Measurements from ENCODE around the gene RHOBTB1.
"Not testable (repeated sequence)": the region's sequence is repeated elsewhere in the genome, so short reads cannot be mapped to it uniquely, and the experiment has no call there.

RHOBTB1 gene, protein sequence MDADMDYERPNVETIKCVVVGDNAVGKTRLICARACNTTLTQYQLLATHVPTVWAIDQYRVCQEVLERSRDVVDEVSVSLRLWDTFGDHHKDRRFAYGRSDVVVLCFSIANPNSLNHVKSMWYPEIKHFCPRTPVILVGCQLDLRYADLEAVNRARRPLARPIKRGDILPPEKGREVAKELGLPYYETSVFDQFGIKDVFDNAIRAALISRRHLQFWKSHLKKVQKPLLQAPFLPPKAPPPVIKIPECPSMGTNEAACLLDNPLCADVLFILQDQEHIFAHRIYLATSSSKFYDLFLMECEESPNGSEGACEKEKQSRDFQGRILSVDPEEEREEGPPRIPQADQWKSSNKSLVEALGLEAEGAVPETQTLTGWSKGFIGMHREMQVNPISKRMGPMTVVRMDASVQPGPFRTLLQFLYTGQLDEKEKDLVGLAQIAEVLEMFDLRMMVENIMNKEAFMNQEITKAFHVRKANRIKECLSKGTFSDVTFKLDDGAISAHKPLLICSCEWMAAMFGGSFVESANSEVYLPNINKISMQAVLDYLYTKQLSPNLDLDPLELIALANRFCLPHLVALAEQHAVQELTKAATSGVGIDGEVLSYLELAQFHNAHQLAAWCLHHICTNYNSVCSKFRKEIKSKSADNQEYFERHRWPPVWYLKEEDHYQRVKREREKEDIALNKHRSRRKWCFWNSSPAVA

DNA sequence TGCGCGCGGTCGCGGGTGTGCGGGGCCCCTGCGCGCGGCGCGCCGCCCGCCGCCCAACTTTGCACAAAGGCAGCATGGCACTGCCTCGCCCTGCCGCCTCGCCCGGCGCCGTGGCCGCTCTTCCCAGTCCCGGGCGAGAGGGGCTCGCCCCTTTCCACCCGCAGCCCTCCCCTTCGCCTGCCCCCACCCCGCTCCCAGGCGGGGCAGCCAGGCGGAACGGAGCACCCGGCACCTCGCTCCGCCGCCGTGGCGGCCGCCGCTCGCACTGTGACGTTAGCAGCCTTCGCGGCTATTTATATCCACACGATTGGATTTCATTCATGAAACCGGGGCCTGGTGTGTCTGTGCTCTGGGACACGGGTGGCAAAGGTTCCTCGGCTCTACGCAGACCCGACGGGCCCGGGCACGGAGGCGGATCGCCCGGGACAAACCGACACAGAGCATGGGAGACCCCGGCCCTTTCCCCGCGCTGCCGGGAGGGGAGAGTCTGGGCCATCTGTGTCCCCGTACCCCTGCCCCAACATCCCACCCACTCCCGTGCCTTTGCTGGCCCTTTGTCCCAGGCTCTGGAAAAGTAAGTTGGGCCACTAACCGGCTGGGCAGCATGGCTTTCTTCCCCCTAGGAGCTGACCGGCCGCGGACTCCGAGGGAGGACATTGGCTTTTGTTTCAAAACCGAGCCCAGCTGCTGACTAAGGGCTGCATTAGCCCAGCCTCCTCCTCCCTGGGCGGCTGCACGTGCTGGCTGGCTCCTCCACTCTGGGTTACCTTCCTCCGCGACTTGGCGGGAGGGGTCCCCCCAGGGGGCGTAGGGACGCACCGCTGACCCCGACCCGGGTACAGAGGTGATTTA, at the start of gene RHOBTB1:
Gene RHOBTB1, minus strand, starts transcription at position 128 of the 852 bp plus-strand sequence. CDS start 32,643 bp downstream, outside the sequence.
- no peak for DNase-seq (ENCODE audit: low read depth in 2 of 2)

DNA sequence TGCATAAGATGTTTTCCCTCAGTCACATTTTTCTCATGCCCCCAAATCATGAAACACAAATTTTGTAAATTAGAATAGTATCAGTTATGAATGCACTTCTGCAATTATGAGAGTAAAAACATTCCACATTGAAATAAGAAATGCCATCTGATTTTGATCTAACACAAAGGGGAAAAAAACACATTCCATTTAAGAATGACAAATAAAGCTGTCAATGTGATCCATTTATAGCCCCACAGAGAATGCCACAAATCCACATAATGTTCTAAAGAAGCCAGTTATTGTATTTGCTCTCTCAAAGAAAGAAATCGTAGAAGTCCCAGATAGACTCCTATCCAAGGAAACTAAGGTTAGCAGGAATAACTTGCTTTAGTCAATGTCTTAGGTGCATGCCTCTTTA, 48.7 kb upstream of the RHOBTB1 start:
- DNase-seq (ENCODE audit: low read depth in 2 of 2): no peak

DNA sequence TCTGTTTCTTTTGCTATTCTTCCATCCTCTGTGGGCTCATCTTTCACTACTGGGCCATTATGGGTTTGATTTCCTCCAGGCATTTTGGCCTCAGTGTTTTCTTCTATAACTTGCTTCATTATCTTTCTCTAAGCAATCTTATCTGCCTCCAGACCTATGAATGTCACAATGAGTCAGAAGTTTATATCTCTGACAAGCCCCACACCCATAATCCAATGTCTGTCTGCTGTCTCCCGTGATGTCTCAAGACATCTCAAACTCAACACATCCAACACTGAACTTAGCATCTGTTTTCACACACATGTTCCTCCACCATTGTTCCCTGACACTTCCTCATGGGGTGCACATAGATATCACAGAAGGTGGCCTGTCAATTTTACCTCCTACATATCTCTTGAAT, 46.7 kb upstream of the RHOBTB1 start:
- DNase-seq (ENCODE audit: low read depth in 2 of 2): no peak

DNA sequence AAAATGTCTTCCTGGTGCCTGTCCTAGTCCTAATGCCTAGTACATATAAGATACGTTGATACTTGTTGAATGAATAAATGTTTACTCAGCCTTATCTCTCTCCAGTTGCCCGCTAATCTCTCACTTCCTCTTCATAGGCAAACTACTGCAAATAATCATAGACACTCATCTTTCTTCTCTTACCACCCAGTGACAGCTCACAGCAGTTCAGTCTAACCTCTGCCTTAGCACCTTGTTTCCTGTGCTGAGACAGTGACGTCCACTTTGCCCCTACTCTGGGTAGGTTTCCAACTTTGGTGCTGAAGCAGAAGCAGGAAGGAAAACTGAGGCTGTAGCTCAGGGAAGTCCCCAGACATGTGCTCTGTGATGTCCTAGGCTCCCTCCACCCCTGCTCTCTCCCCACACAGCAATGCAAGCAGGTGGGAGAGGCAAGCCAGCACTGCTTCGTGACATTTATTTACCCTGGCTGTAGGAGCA, 45.5 kb upstream of the RHOBTB1 start:
- DNase-seq (ENCODE audit: low read depth in 2 of 2): no peak

DNA sequence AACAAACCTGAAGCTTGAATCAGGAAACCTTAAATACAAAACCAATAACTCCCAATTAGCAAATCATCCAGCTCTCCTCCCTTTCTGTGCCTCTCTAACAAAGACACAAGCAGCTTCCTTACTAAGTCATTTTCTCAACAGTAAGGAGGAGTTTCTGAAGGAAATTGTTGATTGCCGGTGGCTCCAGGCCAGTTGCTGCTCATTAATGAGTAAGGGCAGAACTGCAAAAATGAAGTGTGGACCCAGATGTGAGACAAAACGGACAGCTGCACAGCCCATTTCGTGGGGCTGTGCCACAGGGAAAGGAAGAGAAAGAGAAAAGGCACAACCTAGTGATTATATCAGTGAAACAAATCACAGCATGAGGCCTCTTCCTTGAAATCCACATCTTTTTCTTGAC, 42.8 kb upstream of the RHOBTB1 start:
- DNase-seq (ENCODE audit: low read depth in 2 of 2): no peak

DNA sequence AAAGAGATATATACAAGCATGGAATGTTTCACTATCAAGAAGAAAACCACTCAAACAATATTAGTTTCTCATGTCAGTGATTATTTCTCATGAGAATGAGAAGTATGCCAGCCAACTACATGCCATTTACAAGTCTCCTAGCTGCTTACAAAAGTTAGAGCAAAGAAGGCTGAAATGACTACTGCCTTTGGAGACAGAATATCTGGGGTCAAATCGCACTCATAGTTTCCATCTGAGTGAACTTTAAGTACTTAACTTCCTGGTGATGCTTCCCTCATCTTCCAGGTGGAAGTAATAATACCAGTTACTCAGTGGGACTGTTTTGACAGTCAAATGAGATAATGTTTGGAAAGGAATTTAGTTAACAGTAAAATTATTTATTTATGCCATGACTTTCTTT, 42.0 kb upstream of the RHOBTB1 start:
- no peak for DNase-seq (ENCODE audit: low read depth in 2 of 2)

DNA sequence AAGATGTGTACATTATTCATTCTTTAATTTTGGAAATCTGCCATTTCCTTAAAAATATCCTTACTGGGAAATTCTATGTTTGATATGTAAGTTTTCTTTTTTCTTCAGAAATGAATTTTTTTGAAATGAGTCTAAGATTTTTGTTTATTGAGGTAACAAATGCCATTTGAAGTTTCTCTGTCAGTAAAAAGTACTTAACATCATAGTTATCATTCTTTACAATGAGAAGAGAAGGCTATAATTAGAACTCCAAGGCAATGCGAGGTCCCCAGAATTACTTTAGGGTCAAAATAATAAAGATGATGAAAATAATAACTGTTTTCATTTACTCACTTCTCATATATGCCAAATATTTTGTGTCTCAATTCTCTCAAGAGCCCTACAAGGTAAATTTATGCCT, 37.0 kb upstream of the RHOBTB1 start:
- no peak for DNase-seq (ENCODE audit: low read depth in 2 of 2)

DNA sequence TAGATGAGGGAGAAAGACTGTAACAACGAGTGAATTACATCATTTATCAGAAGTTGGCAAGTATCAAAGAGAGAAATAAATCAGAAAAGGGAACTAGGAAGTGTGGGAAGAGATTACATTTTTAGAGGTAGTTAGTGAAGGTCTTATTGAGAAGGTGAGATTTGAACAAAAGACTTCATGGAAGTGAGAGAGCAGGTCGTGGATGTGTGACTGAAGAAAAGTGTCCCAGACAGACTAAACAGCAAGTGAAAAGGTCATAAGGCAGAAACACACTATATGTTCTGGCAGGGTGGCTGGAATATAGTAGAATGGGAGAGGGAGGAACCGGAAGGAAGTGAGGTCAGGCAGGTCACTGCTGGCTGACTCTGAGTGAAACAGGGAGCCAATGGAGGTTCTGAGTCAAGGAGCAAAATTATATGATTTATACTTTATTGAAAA, 35.7 kb upstream of the RHOBTB1 start:
- no peak for DNase-seq (ENCODE audit: low read depth in 2 of 2)

DNA sequence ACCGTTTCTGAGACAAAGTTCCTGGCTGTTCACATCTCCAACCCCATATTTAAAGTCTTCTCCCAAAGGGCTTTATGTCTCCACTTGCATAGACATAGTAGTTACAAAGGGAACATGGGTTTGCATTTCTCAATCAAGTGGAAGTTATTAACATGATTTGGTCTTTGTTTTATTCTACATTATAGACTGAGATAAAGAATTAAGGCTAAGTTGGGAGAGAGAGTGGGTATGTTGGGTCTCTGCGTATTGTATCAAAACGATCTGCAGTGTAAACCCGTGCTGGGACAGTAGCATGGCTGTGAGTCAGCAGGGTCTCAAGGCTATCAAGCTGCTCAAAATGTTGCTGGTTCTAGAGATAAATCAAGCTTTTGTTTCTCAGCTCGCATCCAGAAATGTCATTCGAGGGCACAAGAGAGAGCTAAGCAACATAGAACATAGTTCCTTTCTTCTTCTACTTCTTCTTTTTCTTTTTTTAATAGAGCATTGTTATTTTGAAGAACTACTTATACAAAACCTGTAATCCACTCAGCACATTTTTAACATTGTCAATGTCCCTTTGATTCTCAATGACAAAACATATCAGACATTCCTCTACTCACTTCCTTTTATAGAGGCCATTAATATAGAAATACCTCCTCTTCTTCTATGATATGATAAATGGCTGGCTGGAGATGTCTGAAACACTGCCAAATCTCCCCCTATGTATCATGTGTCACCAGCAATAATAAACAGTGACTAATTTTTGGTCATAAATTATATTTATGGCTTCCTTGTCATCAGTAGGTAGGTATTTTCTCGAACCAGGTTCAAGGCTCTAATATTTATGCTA, 34.5 kb upstream of the RHOBTB1 start:
- no peak for DNase-seq (ENCODE audit: low read depth in 2 of 2)

DNA sequence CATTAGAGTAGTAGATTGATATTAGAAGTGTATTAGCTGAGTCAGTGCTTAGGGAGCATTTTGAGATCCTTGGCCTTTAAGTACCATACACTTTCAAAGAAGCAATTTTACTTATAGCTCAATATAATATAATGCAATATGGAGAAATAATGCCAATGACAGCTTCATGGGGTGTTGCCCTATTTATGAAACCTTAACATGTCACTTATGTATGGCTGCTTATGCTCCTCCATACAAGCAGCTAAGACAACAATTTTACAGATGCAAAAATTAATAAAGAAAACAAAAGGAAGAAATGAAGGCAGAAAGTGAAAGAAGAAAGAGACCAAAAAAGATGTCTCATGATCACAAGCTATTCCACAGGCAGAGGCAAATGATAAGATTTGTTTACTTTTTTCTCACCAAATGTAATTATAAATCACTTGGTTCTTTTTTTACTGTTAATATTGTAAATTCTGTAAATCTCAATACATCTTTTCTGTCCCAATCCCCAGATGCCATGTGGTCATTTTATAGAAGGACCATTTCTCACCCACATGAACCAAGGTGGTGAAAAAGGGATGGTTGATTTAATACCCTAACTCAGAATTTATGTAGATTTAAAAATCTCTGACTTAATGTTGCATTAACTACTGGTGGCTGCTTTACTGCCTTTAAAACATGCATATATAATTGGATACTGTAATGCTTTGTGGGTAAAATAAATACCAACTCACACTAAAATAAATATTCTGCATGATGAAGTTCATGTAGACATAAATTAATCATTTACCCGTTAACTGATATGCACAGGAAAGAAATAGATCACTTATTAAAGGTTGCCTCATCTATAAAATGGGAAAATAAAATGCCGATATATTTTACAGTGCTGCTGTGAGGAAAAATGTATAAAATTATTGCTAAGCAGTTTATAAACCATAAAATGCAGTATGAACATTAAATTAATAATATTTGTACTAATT, 33.5 kb upstream of the RHOBTB1 start:
- DNase-seq (ENCODE audit: low read depth in 2 of 2): no peak

DNA sequence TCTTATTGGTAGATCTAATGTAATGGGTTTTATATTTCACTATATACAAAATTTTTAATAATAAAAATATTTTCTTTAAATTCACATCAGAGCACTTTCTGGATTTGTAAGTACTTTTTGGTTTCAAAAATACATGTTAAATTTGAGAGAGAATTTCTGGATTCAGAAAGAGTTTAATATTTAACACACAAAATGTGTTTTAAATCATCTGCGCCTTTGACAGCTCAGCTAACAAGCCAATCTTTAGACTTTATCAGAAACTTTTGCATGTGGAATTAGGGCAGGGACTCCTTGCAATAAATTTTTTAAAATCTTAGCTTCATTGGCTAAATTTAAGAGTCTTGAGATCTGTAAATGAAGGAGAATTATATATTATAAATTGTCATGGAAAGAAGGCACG, 32.7 kb upstream of the RHOBTB1 start:
- DNase-seq (ENCODE audit: low read depth in 2 of 2): no peak

DNA sequence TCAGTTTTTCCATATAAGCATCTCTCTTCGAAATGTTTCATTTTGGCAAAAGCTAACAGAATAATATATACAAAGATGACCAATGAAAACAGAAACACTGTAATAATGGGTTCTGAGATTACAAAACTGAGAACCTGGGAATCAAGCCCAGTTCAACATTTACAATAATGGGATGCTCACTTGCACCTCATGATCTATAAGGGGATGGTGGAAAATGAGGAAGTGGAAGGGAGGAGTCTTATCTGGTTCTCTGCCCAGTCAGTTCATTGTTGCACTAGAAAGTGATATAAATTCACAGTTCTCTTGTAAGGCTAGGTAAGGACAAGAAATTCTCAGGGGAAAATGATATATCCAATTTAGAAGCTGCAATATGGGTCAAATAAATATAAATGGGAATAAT, 31.7 kb upstream of the RHOBTB1 start:
- DNase-seq (ENCODE audit: low read depth in 2 of 2): no peak

DNA sequence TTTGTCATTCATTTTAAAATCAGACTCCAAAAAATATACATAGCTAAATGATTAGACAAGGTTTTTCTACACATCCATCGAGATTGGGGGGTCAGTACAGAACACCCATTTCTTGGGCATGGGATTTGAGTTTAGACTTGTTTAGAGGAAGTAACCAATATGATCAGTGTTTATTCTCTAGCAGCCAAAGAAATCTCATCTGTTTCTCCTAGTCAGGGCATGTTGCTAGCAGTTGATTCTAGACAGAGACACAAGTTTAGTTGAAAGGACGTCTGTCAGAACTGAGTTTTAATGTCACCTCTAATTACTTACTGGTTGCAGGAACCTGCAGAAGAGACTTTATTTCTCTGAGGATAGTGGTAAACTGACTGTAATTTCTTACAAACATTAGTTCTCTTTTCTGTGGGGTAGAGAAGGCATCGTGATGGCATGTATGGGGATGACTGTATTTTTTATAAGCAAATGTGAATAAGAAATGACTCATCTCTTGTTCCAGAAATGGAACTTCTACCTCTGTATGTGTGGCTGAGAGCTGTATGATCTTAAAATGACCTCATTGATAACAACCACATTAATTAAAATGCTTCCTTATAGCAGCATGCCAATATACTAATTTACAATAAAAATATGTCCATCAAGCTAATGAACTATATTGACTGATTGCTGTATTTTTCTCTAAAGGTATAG, 30.6 kb upstream of the RHOBTB1 start:
- no peak for DNase-seq (ENCODE audit: low read depth in 2 of 2)

DNA sequence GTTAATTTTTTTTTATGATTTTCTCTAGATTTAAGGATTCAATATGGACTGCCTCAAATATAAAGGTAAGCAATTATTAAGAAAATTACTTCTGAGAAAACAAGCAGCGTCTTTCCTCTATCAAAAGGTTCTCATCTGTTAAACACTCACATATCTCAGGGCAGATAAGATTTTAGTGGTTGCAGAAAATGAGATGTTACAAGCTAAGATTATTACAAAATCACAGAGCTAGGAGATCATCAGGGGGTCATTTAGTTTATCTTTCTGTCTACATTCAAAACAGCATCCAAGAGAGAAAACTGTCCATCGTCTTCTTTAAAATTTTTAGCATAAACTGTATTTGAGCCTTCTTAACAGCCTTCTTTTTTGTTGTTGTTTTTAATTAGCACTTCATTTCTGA, 29.1 kb upstream of the RHOBTB1 start:
- DNase-seq (ENCODE audit: low read depth in 2 of 2): no peak

DNA sequence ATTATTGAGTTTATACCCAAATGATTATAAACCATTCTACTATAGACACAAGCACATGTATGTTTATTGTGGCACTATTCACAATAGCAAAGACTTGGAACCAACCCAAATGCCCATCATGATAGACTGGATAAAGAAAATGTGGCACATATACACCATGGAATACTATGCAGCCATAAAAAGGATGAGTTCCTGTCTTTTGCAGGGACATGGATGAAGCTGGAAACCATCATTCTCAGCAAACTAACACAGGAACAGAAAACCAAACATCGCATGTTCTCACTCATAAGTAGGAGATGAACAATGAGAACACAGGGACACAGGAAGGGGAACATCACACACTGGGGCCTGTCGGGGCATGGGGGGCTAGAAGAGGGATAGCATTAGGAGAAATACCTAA, 28.2 kb upstream of the RHOBTB1 start:
- DNase-seq (ENCODE audit: low read depth in 2 of 2): not testable (repeated sequence)

DNA sequence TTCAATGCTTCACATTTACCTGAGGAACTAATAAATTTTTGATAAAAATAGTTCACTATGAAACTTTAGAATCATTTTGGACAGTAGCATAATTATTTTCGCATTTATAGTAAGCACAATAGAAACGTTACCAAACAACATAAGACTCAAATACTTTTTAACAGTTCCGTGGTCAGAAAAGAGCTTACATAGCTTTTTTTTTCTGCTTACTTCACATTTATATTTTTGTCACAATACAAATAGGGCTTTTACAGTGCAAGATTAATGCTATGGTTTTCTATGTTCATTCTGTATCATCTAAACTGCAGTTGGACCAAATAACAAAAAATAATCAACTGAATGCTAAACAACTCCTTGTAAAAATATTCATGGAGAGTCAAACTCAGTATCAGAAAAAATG, 26.5 kb upstream of the RHOBTB1 start:
- DNase-seq (ENCODE audit: low read depth in 2 of 2): no peak

DNA sequence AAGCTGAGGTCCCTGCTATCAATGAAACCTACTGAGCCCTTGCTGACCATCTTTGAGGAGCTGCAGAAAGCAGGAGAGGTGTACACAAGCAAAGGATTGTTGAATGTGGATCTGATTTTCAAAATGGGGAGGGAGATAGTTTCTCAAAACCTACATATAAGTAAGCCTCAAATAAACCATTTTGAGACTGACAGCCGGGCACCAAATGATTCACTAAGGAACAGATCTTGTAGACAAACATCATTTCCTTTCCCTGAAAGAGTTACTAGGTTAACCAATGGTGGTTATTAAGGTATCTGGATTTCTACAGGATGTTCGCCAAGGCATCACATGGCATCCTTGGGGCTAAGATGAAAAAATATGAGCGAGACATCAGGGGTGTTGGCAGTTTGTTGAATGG, 24.5 kb upstream of the RHOBTB1 start:
- no peak for DNase-seq (ENCODE audit: low read depth in 2 of 2)

DNA sequence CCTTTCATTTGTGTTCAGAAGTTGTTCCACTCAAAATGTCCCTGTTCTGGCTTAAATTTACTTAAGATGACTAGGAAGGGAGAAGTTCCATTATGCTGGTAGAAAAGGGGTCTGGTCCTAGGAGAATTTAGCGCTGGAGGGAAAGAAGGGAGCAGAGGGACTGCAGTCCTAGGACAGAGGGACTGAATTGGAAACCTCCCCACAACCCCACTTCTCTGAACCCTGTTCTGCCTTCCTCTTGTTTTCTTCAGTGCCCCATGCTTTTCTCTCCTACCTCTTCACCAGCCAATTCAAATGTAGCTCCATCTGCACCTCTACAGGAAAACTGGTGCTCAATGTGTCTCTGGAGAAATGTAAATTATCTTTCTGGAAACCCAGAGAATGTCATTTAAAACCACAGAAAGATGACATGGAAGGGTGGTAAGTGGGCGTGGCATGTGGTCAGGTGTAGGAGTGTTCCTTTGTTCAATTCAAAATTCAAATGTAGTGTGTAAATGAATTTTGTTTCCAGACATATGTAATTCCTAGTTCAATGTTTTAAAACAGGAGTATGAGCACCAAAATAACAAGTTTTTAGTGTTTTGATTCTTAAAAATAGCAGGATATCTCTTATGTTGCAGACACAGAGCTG, 24.0 kb upstream of the RHOBTB1 start:
- DNase-seq (ENCODE audit: low read depth in 2 of 2): no peak

DNA sequence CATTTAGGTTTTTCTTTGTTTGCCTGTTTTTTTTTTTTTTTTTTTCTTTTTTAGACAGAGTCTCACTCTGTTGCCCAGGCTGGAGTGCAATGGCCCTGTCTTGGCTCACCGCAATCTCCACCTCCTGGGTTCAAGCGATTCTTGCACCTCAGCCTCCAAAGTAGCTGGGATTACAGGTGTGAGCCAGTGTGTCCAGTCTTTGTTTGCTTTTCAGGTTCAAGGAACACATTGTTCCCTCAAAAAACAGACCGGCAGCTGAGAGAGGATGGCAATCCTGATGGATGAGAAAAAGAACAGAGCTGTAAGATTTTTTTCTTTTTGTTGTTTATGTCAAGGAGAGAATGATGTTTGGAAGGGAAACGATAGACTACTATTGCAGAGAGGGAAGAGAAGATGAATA, 23.3 kb upstream of the RHOBTB1 start:
- no peak for DNase-seq (ENCODE audit: low read depth in 2 of 2)
